Measurements from ENCODE around the gene KCND2. TPM values are rescaled to one million over a fixed set of nuclear protein-coding genes. Genes with fewer than 3 reads are reported as not detected.

Gene KCND2
- total RNA-seq, 1 experiment from 2014 or later, result 0.72 TPM

DNA sequence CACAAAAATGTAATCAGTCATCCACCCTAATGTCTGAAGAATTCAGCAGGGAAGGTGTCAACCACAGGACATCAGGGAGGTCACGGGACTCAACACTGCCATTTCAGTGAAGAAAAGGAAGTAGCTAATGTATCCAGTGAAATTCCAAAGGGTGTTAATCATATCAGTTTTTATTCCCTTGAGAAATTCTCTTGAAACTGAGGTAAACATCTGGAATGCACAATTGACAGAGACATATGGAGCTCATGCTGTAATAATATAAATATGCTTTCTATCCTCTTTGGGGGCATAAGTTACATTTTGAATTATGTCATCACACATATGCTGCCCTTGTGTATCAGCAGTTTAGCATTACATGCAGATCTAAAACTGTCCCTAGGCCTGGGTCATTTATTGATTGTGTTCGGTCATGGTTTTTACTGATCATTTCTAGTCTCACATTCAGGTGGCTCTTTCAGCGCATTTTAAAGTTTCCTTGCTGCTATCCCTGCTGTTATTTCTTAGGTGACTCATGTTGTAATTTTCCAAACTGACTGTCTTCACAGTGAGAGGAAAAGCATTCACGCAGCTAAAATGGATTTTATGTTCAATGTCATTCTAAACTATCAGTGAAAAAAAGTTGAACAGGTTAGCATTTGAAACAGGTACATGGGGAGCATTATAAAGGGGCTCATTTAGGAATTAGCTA is 311.1 kb downstream of the KCND2 start:
- no peaks in the 10 kb centered on the region for H3K27me3 ChIP-seq (ENCODE audit: insufficient read depth, low read depth)
- H3K4me1 ChIP-seq (replicated peaks; ENCODE audit: insufficient read depth), result peaks cover 12% of the 10 kb centered on the region
- H3F3A ChIP-seq (ENCODE audit: insufficient read depth, low read depth), result no peaks in the 10 kb centered on the region
- no peaks in the 10 kb centered on the region for H3K36me3 ChIP-seq (ENCODE audit: low read depth)
- TF ChIP-seq, protein P1, sequence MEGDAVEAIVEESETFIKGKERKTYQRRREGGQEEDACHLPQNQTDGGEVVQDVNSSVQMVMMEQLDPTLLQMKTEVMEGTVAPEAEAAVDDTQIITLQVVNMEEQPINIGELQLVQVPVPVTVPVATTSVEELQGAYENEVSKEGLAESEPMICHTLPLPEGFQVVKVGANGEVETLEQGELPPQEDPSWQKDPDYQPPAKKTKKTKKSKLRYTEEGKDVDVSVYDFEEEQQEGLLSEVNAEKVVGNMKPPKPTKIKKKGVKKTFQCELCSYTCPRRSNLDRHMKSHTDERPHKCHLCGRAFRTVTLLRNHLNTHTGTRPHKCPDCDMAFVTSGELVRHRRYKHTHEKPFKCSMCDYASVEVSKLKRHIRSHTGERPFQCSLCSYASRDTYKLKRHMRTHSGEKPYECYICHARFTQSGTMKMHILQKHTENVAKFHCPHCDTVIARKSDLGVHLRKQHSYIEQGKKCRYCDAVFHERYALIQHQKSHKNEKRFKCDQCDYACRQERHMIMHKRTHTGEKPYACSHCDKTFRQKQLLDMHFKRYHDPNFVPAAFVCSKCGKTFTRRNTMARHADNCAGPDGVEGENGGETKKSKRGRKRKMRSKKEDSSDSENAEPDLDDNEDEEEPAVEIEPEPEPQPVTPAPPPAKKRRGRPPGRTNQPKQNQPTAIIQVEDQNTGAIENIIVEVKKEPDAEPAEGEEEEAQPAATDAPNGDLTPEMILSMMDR (conservative IDR thresholded peaks at IDR 0.05), result no peak
- TF ChIP-seq EZH2 (IDR thresholded peaks at IDR 0.05; ENCODE audit: low read depth), result no peak
- intact Hi-C loops (cut with micrococcal nuclease; ENCODE audit: unreplicated experiment), result loop anchor here (5.0 to 10.0 kb wide), 4 partner anchors 182 to 1037 kb away; partner anchors contain the start of gene ING3
- peak; percentile 65 to 69 for DNase-seq
- H2AFZ ChIP-seq, result no peak overlapping the region
- POLR2A ChIA-PET (ENCODE audit: unreplicated experiment), result interaction anchor here (0.7 to 0.8 kb wide), 3 partner anchors 72 to 625 kb away, joined by 3 to 4 read pairs (median 3); no protein-coding TSS in a partner anchor
- no peaks in the 10 kb centered on the region for H4K20me1 ChIP-seq (ENCODE audit: insufficient read depth)
- no peaks in the 10 kb centered on the region for H3K9me2 ChIP-seq (ENCODE audit: insufficient read depth)
- H3K4me3 ChIP-seq, result no peak overlapping the region
- no peak overlapping the region for H3K4me2 ChIP-seq
- H3K79me2 ChIP-seq (ENCODE audit: low read depth), result no peaks in the 10 kb centered on the region
- H3K27ac ChIP-seq, result no peak overlapping the region
- H3K9me3 ChIP-seq (ENCODE audit: insufficient read depth, low read depth), result no peaks in the 10 kb centered on the region
- BruUV-seq (replicated peaks), result no TSS peak
- CTCF ChIA-PET, result interaction anchor here (0.6 to 0.7 kb wide), 2 partner anchors 688 to 812 kb away, joined by 3 to 10 read pairs; partner anchors contain the start of gene FAM3C

DNA sequence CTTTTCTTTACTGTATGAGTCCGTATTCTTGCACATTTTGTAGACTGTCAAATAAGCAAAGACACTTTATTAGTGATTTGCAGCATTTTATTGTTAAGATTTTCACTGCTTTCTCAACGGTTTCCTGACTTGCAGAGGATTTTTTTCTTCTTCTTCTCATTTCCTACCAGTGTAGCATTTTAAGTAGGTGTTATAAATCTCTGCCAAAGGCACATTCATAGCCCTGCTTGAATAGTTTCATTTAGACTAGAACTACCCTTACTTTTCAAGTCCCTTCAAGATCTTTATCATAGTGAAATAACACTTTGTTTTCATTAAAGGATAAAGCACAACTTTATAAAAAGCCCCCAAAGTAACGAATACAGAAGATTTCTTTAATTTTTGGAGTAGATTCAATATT is 313.6 kb downstream of the KCND2 start:
- CTCF ChIA-PET, result no interaction called here
- H3K4me2 ChIP-seq, result no peak overlapping the region
- no peaks in the 10 kb centered on the region for H3K9me2 ChIP-seq (ENCODE audit: insufficient read depth)
- intact Hi-C loops (cut with micrococcal nuclease; ENCODE audit: unreplicated experiment), result loop anchor here (10.0 kb wide), 2 partner anchors 368 to 518 kb away; partner anchors contain the start of gene ING3
- no peaks in the 10 kb centered on the region for H3K36me3 ChIP-seq (ENCODE audit: low read depth)
- no peaks in the 10 kb centered on the region for H3K9me3 ChIP-seq (ENCODE audit: insufficient read depth, low read depth)
- H3K27me3 ChIP-seq (ENCODE audit: insufficient read depth, low read depth), result no peaks in the 10 kb centered on the region
- no peaks in the 10 kb centered on the region for H3F3A ChIP-seq (ENCODE audit: insufficient read depth, low read depth)
- peaks cover 12% of the 10 kb centered on the region for H3K4me1 ChIP-seq (replicated peaks; ENCODE audit: insufficient read depth)
- no peak overlapping the region for H3K4me3 ChIP-seq
- DNase-seq, result no peak
- H2AFZ ChIP-seq, result no peak overlapping the region
- POLR2A ChIA-PET (ENCODE audit: unreplicated experiment), result no interaction called here
- no peaks in the 10 kb centered on the region for H3K79me2 ChIP-seq (ENCODE audit: low read depth)
- no peaks in the 10 kb centered on the region for H4K20me1 ChIP-seq (ENCODE audit: insufficient read depth)
- H3K27ac ChIP-seq, result no peak overlapping the region
- BruUV-seq (replicated peaks), result no TSS peak
- no peak for TF ChIP-seq EZH2 (IDR thresholded peaks at IDR 0.05; ENCODE audit: low read depth)
- TF ChIP-seq, protein P1 (conservative IDR thresholded peaks at IDR 0.05), result no peak

DNA sequence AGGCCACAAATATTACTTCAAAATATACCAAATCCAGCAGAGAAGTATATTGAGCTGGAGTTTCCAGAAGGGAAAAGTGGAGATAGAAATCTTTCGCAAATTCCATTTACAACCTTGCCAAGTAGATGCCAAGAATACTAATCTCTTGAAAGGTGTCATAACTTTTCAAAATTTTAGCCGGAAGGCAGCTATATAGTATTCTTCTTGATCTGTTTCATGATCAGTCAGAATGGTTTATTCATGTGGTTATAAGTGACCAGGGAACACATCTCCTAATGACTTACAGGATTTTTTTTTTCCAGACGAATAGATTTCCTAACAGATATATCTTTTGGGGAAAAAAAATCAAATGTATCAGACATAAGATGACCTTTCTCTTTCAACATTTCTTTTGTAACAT is 314.3 kb downstream of the KCND2 start:
- no peaks in the 10 kb centered on the region for H3K9me2 ChIP-seq (ENCODE audit: insufficient read depth)
- no TSS peak for BruUV-seq (replicated peaks)
- POLR2A ChIA-PET (ENCODE audit: unreplicated experiment), result no interaction called here

More for the DNA sequence above, 314.3 kb downstream of the KCND2 start:
- H3K27ac ChIP-seq, result no peak overlapping the region
- TF ChIP-seq EZH2 (IDR thresholded peaks at IDR 0.05; ENCODE audit: low read depth), result no peak
- TF ChIP-seq, protein P1 (conservative IDR thresholded peaks at IDR 0.05), result no peak
- no peaks in the 10 kb centered on the region for H3K79me2 ChIP-seq (ENCODE audit: low read depth)
- CTCF ChIA-PET, result no interaction called here
- no peak overlapping the region for H3K4me3 ChIP-seq
- intact Hi-C loops (cut with micrococcal nuclease; ENCODE audit: unreplicated experiment), result loop anchor here (10.0 kb wide), 2 partner anchors 368 to 518 kb away; partner anchors contain the start of gene ING3
- no peaks in the 10 kb centered on the region for H3F3A ChIP-seq (ENCODE audit: insufficient read depth, low read depth)
- no peaks in the 10 kb centered on the region for H4K20me1 ChIP-seq (ENCODE audit: insufficient read depth)
- H3K4me2 ChIP-seq, result no peak overlapping the region
- H3K4me1 ChIP-seq (replicated peaks; ENCODE audit: insufficient read depth), result peaks cover 12% of the 10 kb centered on the region
- no peak for DNase-seq
- H3K9me3 ChIP-seq (ENCODE audit: insufficient read depth, low read depth), result no peaks in the 10 kb centered on the region
- no peaks in the 10 kb centered on the region for H3K36me3 ChIP-seq (ENCODE audit: low read depth)
- no peak overlapping the region for H2AFZ ChIP-seq
- H3K27me3 ChIP-seq (ENCODE audit: insufficient read depth, low read depth), result no peaks in the 10 kb centered on the region
